NCI-H82 treated with DMSO at 0.1 percent for 48 hours (cell line): Measurements from ENCODE around the gene SCNN1G.

Source experiments
- DNase-seq: peaks from one replicate; lab custom pipeline; 2025; ENCODE audit not compliant: unreplicated experiment; lab: John Stamatoyannopoulos, UW

Gene SCNN1G

GRCh38 chr16:23152386-23153178, 30.0 kb upstream of the SCNN1G start:
- DNase-seq = no peak

GRCh38 chr16:23155445-23156049, 27.0 kb upstream of the SCNN1G start:
- no peak for DNase-seq

DNA sequence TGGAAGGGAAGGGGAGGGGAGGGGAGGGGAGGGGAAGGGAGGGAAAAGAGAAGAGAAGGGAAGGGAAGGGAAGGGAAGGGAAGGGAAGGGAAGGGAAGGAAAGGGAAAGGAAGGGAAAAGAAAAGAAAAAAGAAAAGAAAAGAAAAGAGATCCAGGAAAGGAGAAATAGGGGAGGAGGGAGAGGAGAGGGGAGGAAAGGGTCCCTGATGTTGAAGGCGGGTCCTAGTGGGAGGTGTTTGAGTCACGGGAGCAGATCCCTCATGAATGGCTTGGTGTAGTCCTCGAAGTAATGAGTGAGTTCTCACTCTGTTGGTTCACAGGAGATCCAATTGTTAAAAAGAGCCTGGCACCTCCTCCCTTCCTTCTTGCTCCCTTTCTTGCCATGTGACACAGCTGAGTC, 26.4 kb upstream of the SCNN1G start:
- DNase-seq = no peak

DNA sequence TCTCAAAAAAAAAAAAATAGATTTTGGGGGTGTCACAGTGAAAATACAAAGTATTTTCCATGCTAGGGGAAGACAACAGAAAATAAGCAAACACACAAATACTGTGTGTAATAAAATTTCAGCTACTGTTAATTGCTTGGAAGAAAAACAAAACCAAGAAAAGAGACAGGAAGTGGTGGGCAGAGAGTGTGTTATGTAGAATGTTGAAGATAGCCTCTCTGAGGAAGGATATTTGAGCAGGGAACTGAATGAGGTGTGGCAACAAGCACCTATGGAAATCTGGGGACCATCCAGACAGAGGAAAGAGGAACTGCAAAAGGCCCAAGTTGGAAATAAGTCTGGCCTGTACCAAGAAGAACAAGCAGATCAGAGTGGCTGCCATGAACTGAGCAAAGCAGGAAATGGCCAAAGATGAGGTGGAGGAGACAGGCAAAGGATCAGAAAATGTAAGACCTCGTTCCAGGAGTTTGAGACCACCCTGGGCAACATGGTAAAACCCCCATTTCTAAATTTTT, 25.5 kb upstream of the SCNN1G start:
- DNase-seq = no peak

DNA sequence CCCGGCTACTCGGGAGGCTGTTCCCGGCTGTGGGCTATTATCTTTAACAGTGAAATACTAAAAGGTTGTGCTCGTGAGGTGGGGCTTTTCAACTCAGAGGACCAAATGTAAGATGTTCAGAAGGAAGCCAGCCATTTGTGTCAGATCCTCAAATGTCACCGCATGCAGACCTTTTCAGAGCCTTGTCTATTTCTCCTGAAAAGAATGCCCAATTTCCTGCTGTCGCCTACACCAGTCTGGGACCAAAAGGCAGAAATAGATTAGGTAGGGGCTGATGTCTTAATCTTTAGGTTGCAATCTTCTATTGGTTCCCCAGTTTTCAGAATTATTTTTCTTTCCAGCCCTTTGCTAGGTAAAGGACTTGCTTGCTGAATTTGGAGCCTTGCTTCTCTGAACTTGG, 24.4 kb upstream of the SCNN1G start:
- no peak for DNase-seq

DNA sequence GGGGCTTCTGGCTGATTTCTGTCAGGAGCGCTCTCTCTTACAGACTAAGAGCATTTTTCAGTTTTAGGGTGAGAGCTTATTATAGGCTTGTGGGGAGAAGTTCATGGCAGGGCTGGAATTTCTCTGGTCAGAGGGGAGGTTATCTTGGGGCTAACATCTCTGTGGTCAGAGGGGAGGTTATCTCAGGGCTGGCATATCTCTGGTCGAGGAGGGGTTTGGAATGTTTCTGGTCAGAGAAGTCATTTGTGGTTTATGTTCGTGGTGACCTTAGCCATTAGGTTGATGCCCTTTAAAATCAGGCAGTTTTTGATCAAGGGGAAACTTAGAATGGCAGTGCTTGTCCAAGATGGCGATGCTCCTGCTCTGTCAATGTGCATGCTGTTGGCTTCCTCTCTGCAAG, 22.5 kb upstream of the SCNN1G start:
- no peak for DNase-seq

DNA sequence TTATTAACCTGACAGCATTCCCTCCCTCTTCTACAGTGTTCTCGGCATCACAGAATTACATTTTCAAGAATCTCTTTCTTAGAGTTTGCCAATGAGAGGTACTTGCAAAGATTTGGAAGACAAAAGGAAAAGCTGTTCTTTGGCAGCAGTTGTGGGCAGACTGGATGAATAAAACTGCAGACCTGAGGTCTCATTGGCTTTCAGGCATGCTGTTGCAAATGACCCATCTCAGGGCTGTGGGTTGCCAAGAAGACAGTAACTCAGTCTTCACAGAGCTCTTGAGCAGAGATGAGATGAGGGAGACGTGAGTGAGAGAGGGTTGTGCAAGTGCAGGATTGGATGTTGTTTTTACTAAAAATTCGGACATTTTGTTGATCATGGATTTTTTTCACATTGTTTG, 22.0 kb upstream of the SCNN1G start:
- no peak for DNase-seq

DNA sequence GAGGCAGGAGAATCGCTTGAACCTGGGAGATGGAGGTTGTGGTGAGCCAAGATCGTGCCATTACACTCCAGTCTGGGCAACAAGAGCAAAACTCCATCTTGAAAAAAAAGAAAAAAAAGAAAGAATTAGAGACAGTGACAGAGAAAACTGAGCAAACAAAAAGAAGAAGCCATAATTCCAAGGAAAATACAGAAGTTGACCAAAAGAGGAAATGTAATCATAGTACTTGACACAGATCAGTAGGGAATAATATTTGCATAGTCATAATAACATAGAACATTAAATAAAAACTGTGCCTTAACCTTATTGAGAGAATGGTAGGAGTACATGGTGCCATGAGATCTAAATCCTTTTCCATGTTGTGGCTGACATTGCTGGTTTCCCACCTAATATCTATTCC, 18.6 kb upstream of the SCNN1G start:
- no peak for DNase-seq

- no peak for DNase-seq
Observed at GRCh38 chr16:23164736-23165135, 17.8 kb upstream of the SCNN1G start.

DNA sequence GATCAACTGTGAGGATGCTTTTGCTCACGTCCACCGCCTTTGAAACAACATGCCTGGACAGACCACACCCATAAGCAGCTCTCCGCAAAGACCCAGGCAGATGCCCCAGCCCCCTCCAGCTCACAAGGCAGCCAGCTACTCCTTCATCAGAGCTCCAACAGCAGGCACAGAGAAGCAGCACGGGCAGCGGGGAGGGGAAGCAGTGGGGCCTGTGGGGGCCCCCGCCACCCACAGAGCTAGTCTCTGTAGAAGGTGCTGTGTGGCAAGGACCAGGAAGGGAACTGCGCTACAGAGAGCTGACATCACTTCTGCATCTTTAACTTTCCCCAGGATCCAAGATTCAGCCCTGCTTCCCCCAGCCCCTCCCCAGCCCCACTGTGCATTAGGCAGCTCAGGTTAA, 10.0 kb upstream of the SCNN1G start:
- no peak for DNase-seq

DNA sequence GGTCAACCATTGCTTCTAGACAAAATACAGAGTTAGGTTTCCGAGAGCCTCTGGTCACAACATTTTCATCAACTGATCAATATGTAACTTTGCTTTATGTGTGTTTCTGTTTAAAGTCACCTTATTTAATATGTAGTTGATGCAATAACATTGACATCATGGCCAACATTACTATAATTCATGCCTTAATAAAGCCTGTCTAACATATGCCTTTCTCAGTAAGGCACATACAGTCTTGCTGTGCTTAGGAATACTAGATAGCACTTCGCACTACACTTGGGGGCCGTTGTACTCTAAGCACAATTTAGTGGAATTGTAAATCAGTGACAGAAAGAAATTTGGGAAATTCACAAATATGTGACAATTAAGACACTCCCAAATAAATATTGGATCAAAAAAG, 9.6 kb upstream of the SCNN1G start:
- no peak for DNase-seq

DNA sequence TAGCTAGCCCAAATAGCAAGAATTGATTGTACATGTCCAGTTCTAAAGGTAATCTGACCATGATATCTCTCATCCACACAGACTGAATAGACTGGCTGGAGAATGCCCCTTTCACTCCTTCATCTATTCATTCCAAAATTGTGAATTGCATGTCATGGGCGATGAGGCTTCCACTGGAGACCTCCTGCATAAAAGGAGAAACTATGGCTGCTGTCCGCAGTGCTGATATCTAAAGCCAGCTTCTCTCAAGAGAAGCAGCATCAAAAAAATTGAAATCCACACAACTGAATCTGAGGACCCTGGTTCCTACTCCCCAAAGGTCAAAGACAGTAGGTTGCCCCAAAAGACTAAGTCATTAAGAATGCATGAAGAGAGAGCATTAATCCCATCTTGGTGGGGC, 7.9 kb upstream of the SCNN1G start:
- DNase-seq = no peak

- DNase-seq = no peak
Observed at GRCh38 chr16:23175651-23176050, 6.9 kb upstream of the SCNN1G start.

DNA sequence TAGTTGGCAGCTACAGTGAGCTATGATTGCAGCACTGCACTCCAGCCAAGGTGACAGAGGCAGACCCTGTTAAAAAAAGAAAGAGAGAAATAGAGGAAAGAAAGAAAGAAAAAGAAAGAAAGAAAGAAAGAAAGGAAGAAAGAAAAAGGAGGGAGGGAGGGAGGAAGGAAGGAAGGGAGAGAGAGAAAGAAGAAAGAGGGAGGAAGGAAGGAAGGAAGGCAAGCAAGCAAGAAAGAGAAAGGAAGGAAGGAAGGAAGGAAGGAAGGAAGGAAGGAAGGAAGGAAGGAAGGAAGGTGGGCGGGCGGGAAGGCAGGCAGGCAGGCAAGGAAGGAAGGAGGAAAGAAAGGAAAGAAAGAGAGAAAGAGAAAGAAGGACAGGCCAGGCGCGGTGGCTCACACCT, 1.0 kb upstream of the SCNN1G start:
- no peak for DNase-seq

DNA sequence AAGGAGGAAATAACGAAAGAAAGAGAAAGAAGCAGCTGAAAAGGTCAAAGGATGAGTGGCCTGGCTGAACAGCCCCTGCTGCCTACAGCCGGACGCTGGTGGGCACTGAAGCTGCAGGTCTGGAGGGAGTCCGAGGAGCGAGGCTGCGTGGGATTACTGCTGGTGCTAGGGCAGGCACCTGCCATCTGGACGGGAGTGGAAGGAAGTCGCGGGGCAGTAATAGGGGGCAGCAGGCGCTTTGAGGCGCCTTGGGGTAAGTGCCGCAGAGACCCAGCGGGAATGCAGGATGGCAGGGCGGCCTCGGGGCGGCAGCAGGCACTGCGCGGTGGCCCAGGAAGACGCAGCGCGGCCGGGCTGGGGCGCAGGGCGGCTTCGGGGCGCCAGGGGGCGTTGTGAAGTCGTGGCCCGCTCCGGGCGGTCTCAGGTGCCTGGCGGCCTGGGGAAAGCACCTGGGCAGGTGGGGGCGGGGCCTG, 303 bp upstream of the SCNN1G start:
- DNase-seq = peak; percentile 41

DNA sequence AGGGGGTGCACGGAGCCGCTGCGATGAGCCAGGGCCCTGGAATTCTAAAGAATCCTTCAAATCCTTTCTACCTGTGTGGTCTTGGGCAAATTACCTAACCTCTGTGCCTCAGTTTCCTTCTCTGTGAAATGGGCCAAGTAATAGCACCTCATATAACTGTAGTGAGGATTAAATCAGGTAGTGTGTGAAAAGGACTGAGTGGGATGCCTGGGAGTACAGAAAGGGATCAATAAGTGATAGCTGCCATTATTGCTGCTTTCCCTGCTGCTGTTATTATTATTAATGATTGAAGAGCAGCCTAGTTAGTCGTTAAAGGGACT, 958 bp downstream of the SCNN1G start:
- no peak for DNase-seq

GRCh38 chr16:23185656-23186055, 3.1 kb downstream of the SCNN1G start:
- no peak for DNase-seq

DNA sequence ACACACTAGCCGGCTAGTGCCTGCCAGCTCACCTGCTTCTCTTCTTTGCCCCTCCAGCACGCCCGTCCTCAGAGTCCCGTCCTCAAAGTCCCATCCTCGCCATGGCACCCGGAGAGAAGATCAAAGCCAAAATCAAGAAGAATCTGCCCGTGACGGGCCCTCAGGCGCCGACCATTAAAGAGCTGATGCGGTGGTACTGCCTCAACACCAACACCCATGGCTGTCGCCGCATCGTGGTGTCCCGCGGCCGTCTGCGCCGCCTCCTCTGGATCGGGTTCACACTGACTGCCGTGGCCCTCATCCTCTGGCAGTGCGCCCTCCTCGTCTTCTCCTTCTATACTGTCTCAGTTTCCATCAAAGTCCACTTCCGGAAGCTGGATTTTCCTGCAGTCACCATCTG, 3.6 kb downstream of the SCNN1G start:
- DNase-seq = no peak

DNA sequence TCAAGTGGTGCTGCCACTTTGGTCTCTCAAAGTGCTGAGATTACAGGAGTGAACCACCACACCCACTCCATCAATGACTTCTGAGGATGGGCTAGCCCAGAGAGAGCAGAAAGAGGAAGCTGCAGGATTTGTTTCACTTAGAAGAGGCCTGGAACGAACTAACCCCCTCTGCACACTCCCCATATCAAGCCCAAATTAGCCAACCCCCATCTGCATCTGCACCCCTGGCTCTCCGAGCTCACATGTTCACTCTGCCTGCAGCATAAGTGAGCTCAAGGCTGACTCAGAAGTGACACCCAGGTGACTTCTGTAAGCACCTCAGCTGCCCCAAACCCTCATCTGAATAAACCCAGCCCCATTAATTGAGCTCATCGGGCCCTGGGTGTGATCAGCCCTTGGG, 4.8 kb downstream of the SCNN1G start:
- no peak for DNase-seq

DNA sequence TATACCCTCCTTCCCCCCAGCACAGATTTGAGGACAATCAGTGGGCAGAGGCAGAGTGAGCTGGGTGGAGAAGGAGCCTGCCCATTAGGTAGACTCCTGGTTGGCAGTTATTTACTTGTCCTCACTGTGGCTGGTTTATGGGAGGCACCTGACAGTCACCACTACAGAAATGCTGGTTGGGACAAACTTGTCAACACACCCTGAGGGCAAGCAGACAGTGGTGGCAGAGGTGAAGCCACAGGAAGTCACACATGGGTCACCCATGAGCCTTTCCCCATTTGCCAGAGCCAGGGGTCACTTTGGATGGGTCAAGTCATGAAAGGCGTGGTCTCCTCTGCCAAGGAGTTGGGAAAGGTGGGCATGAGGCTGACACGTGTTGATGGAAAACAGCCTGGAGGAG, 6.4 kb downstream of the SCNN1G start:
- no peak for DNase-seq

DNA sequence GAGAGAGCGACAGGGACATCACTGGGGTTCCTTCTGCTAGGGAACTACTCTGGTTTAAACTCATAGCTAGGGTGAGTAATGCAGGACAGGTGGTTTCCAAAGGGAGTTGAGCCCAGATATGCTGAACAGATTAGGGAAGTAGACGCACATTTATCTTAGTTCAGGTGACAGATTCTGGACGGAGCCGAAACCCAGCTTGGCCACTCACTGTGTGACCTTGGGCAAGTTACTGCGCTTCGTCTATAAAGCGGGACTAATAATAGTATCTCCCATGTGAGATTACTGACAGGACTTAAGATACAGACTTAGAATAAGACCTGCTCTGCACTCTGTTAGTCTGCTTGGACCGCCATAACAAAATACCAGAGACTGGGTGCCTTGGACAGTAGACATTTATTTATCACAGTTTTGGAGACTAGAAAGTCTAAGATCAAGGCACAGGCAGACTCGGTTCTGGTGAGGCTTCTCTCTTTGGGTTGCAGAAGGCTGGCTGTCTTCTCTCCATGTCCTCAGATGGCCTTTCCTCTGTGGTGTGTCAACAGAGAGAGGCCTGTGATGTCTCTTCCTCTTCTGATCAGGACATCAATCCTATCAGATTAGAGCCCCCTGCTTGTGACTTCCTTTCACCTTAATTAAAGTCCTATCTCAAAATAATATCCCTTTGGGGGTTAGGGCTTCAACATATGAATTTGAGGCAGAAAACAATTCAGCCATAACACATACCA, 12.1 kb downstream of the SCNN1G start:
- DNase-seq = no peak

DNA sequence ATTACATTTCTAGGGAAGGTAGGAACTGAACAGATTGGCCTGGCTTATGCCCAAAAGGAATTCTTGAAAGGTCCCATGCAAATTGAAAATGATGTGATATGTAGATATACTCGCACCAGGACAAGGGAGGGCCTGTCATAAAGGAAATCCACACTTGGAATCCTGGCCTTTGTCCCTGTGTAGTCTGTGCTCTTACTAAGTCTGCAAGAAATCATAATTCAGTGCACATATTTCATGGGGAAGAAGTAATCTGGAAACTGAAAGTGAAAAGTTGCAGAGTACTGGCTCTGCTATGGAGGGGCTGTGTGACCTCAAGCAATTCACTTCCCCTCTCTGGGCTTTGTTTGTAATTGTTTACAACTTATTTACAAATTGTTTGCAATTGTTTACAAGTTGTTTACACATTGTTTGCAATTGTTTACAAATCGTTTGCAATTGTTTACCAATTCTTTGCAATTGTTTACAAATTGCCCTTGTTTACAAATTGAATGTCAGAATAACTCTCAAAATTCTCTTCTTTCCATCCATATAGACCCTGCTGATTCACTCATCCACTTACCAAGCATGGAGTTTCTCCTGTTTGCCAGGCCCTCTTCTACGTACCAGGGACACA, 12.9 kb downstream of the SCNN1G start:
- no peak for DNase-seq
